GM18519 (cell line): Measurements from ENCODE around the gene TMEM120B.
"Not testable (repeated sequence)": the region's sequence is repeated elsewhere in the genome, so short reads cannot be mapped to it uniquely, and the experiment has no call there.

ENCODE experiments used
- ATAC-seq: cut with Tn5 transposase; IDR thresholded peaks from one replicate; pipeline ENCODE4 v1.9.1; 2021; ENCODE audit warnings: mild to moderate bottlenecking, moderate library complexity; ENCODE audit not compliant: unreplicated experiment, low FRiP score

TMEM120B gene

GRCh38 chr12:121789233-121789781 lies 76.8 kb downstream of the TMEM120B start:
- ATAC-seq, result no peak

- no peak for ATAC-seq
Observed at GRCh38 chr12:121789800-121790728, 77.5 kb downstream of the TMEM120B start.

- ATAC-seq, result not testable (repeated sequence)
Observed at GRCh38 chr12:121790785-121791184, 78.2 kb downstream of the TMEM120B start.

- no peak for ATAC-seq
Observed at GRCh38 chr12:121791671-121792551, 79.4 kb downstream of the TMEM120B start.

- ATAC-seq, result no peak
Observed at GRCh38 chr12:121792607-121793439, 80.3 kb downstream of the TMEM120B start.

- ATAC-seq, result peak; percentile 0
Observed at GRCh38 chr12:121793440-121793837, 80.9 kb downstream of the TMEM120B start, which contains the start of gene RHOF. TSS of gene RHOF (minus strand) at chr12:121793688. CDS start at chr12:121793633, 55 bp downstream.

- peak; percentile 27 for ATAC-seq
Observed at GRCh38 chr12:121793838-121794533, 81.4 kb downstream of the TMEM120B start.

- ATAC-seq, result no peak
Observed at GRCh38 chr12:121794534-121795033, 82.0 kb downstream of the TMEM120B start.

- no peak for ATAC-seq
Observed at GRCh38 chr12:121795034-121795968, 82.7 kb downstream of the TMEM120B start.

- no peak for ATAC-seq
Observed at GRCh38 chr12:121796855-121797751, 84.6 kb downstream of the TMEM120B start.

- ATAC-seq, result no peak
Observed at GRCh38 chr12:121797937-121798786, 85.6 kb downstream of the TMEM120B start.

GRCh38 chr12:121798787-121799155 lies 86.2 kb downstream of the TMEM120B start:
- ATAC-seq, result no peak

- ATAC-seq, result no peak
Observed at GRCh38 chr12:121799156-121799841, 86.7 kb downstream of the TMEM120B start.

GRCh38 chr12:121799842-121800693 lies 87.5 kb downstream of the TMEM120B start:
- ATAC-seq, result no peak
